ENCODE results near the gene BPIFB3. TPM values are rescaled to one million over a fixed set of nuclear protein-coding genes. Genes with fewer than 3 reads are reported as not detected.
A peak's percentile ranks its signal among the peaks of the same experiment; 100 is the strongest.

Gene BPIFB3
- total and polyA plus RNA-seq, 2 of the 13 experiments (the other 11 are each of a cell fraction or from before 2014, with no cell fraction given) = 0.09 TPM; not detected in 1

DNA sequence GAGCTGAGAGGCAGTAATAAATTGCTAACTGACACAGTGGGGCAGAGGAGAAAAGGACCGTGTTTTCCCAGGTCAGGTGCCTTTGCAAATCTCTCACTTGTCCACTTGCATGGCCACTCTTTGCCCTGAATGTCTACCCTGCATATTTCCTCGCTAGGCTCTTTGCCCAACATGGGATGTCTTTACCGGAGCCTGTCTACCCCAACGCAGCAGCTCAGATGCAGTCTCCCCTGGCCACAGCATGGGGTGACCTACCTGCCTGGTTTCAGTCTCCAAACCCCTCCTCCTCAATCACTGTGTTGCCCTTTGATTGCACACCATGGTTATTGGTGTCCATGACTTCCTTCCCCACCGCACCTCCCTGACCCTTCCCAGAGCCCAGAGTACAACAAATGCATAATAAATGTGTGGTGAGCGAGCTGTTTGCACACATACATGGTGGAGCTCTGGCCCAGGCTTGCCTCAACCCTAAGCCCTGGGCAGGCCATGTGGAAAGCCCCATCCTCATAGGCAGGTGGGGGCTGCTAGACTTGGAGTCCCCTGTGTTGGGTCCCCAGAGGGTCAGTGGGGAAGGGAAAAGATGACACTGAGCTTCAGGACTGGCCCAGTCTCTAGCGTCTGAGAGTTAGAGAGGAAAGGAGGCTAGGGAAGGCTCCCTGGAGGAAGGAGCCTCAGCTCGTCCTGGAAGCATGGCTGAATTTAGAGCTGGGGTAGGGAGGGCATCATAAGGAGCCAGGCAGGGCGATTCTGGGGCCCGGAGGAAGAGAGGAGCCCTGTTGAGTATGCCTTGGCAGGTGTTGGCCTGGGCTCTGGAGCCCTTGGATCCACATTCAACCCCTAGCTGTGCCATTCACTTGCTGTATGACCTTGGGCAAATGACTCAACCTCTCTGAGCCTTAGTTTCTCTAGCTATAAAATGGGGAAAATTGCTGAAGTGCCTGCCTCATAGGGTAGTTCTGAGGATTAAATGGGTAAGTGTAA, 26.6 kb upstream of the BPIFB3 start (continued):
- TF ChIP-seq NONO (IDR thresholded peaks at IDR 0.05) (no peak), NONO (CRISPR knock-in tag; conservative IDR thresholded peaks at IDR 0.05) (0 out of 2 replicates have a peak, but pooled peaks have one; percentile 1), ARNT2 (CRISPR knock-in tag; IDR thresholded peaks at IDR 0.05; ENCODE audit: low read depth) (peak; percentile 75; the same call in 1 of the 2 replicates), ZNF607 (CRISPR knock-in tag; IDR thresholded peaks at IDR 0.05; ENCODE audit: borderline replicate concordance) (0 out of 2 replicates have a peak, but pooled peaks have one; percentile 22), ZBTB8A (CRISPR knock-in tag; IDR thresholded peaks at IDR 0.05; ENCODE audit: borderline replicate concordance, low read depth) (no peak), POLR2A (IDR thresholded peaks at IDR 0.05; ENCODE audit: insufficient read depth in 1 of 2, low read depth in 2 of 2, low read length in 2 of 2) (peak in 1 of 2 experiments; percentile 35; a peak in 2 of 4 replicates), ZNF256 (CRISPR knock-in tag; conservative IDR thresholded peaks at IDR 0.05) (no peak), ZNF841 (CRISPR knock-in tag; IDR thresholded peaks at IDR 0.05; ENCODE audit: borderline replicate concordance) (no peak), ZNF10 (CRISPR knock-in tag; IDR thresholded peaks at IDR 0.05; ENCODE audit: borderline replicate concordance, low read depth) (0 out of 2 replicates have a peak, but pooled peaks have one; percentile 77), CENPT (CRISPR knock-in tag; IDR thresholded peaks at IDR 0.05; ENCODE audit: low read depth) (0 out of 2 replicates have a peak, but pooled peaks have one; percentile 30), ZNF687 (CRISPR knock-in tag; IDR thresholded peaks at IDR 0.05) (0 out of 2 replicates have a peak, but pooled peaks have one; percentile 1), AGO2 (optimal IDR thresholded peaks at IDR 0.05; ENCODE audit: low read depth, low read length) (peak; percentile 36), HMG20B (CRISPR knock-in tag; conservative IDR thresholded peaks at IDR 0.05) (no peak), NFIC (IDR thresholded peaks at IDR 0.05; ENCODE audit: low read length) (peak; percentile 51; the same call in 1 of the 2 replicates), NBN (conservative IDR thresholded peaks at IDR 0.05) (no peak), HES4 (CRISPR knock-in tag; IDR thresholded peaks at IDR 0.05; ENCODE audit: borderline replicate concordance) (peak; percentile 70; the same call in 1 of the 2 replicates), GABPB1 (CRISPR knock-in tag; IDR thresholded peaks at IDR 0.05) (no peak)
- TF ChIP-seq, protein P1, sequence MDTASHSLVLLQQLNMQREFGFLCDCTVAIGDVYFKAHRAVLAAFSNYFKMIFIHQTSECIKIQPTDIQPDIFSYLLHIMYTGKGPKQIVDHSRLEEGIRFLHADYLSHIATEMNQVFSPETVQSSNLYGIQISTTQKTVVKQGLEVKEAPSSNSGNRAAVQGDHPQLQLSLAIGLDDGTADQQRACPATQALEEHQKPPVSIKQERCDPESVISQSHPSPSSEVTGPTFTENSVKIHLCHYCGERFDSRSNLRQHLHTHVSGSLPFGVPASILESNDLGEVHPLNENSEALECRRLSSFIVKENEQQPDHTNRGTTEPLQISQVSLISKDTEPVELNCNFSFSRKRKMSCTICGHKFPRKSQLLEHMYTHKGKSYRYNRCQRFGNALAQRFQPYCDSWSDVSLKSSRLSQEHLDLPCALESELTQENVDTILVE (CRISPR knock-in tag; IDR thresholded peaks at IDR 0.05) = no peak
- TF ChIP-seq, protein P2, sequence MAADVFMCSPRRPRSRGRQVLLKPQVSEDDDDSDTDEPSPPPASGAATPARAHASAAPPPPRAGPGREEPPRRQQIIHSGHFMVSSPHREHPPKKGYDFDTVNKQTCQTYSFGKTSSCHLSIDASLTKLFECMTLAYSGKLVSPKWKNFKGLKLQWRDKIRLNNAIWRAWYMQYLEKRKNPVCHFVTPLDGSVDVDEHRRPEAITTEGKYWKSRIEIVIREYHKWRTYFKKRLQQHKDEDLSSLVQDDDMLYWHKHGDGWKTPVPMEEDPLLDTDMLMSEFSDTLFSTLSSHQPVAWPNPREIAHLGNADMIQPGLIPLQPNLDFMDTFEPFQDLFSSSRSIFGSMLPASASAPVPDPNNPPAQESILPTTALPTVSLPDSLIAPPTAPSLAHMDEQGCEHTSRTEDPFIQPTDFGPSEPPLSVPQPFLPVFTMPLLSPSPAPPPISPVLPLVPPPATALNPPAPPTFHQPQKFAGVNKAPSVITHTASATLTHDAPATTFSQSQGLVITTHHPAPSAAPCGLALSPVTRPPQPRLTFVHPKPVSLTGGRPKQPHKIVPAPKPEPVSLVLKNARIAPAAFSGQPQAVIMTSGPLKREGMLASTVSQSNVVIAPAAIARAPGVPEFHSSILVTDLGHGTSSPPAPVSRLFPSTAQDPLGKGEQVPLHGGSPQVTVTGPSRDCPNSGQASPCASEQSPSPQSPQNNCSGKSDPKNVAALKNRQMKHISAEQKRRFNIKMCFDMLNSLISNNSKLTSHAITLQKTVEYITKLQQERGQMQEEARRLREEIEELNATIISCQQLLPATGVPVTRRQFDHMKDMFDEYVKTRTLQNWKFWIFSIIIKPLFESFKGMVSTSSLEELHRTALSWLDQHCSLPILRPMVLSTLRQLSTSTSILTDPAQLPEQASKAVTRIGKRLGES (CRISPR knock-in tag; IDR thresholded peaks at IDR 0.05; ENCODE audit: borderline replicate concordance) = no peak
